Transverse colon (tissue), 4 donors: ENCODE measurements around the gene SRRM3. TPM values are rescaled to one million over a fixed set of nuclear protein-coding genes. Genes with fewer than 3 reads are reported as not detected.

ENCODE experiments used
- DNase-seq: peaks from one replicate; pipeline ENCODE4 v3.0.0-alpha.2; 2019
- H3K27ac ChIP-seq, 4 donors: fragments of 200-600 bp; sonication (generic); 2 replicates each; pipeline ENCODE4 v1.5.1; 2016 to 2018; ENCODE audit warnings: inconsistent platforms in 4 of 4
- H3K27me3 ChIP-seq: fragments of 200-600 bp; sonication (generic); 2 replicates; pipeline ENCODE4 v1.5.1; 2017; ENCODE audit warnings: inconsistent platforms
- H3K36me3 ChIP-seq, 4 donors: fragments of 200-600 bp; sonication (generic); 2 replicates each; pipeline ENCODE4 v1.5.1; 2017 to 2019; ENCODE audit warnings: inconsistent platforms in 4 of 4
- H3K4me1 ChIP-seq, 4 donors: fragments of 200-600 bp; sonication (generic); 2 replicates each; pipeline ENCODE4 v1.5.1; 2017 to 2020; ENCODE audit warnings: inconsistent platforms in 4 of 4
- H3K4me3 ChIP-seq, 4 donors: fragments of 200-600 bp; sonication (generic); 1 replicate in 1 of 4; 2 replicates in 3 of 4; pipeline versions ENCODE4 v1.5.1 to v1.6.1; 2017 to 2019; ENCODE audit warnings: inconsistent platforms in 4 of 4
- H3K9me3 ChIP-seq, 2 donors: fragments of 200-600 bp; sonication (generic); 2 replicates each; pipeline ENCODE4 v1.5.1; 2017 to 2019; ENCODE audit warnings: inconsistent platforms in 2 of 2
- CTCF ChIP-seq, 5 experiments: fragments of 200-600 bp in 3 of 5; fragments of 450-650 bp in 2 of 5; sonication (generic) in 3 of 5; IDR thresholded peaks; 1 replicate in 2 of 5; 2 replicates in 3 of 5; pipeline ENCODE4 v1.5.1; 2016 to 2017; ENCODE audit warnings: antibody characterized with exemption in 5 of 5, inconsistent platforms in 3 of 5, mild to moderate bottlenecking in 2 of 5, moderate library complexity in 1 of 5
- EP300 ChIP-seq: sonication (generic); formaldehyde crosslinking; IDR thresholded peaks from one replicate; pipeline ENCODE4 v1.6.1; 2017; ENCODE audit warnings: antibody characterized with exemption, low read depth
- POLR2A ChIP-seq: fragments of 450-650 bp; IDR thresholded peaks from one replicate; pipeline ENCODE4 v1.6.1; 2016; ENCODE audit warnings: antibody characterized with exemption, mild to moderate bottlenecking, moderate library complexity
- POLR2AphosphoS5 ChIP-seq, 3 donors: sonication (generic); formaldehyde crosslinking; IDR thresholded peaks; one replicate each; pipeline ENCODE4 v1.6.1; 2016; ENCODE audit warnings: antibody characterized with exemption in 3 of 3
- WGBS, 2 donors: methylation state at CpG; one replicate each; pipeline ENCODE4 v1.1.5; 2018; ENCODE audit warnings: low coverage in 1 of 2; 5-methylcytosine and 5-hydroxymethylcytosine counted together
- in situ Hi-C, 4 donors: fragments of 200-750 bp; cut with MboI; loops; one replicate each; pipeline versions ENCODE4 v1.15.0 to v1.15.1; 2017; ENCODE audit warnings: low sequenced_read_pairs in 3 of 4, low pct_ligation_motif_present in 1 of 4, low pct_unique_long_range_greater_than_20kb in 1 of 4
- intact Hi-C: fragments of 100-400 bp; cut with DNase I; formaldehyde crosslinking; loops from one replicate; pipeline ENCODE4 v1.15.1; 2023; ENCODE audit warnings: low total_unique reads
- total RNA-seq, 4 donors: library from RNA; depleted of rRNA; stranded (reverse); fragments of >200 nt; gene quantifications; one replicate each; pipeline ENCODE4 v1.1.0, GENCODE V29; 2016

The SRRM3 gene
- total RNA-seq, 4 donors from 2014 or later: 0.82 to 1.4 (median 1.1) TPM; not detected in 1

- Histone ChIP-seq H3K9me3 (no peaks in the 10 kb centered on the region), H3K27ac (no peak overlapping the region), H3K4me3 (no peak overlapping the region), H3K4me1 (peaks cover 0 to 7% (median 3%) of the 10 kb centered on the region in 4 donors), H3K27me3 (peaks cover 82% of the 10 kb centered on the region), H3K36me3 (no peaks in the 10 kb centered on the region)
- TF ChIP-seq CTCF (IDR thresholded peaks at IDR 0.05) (no peak), EP300 (no peak), POLR2A (no peak), POLR2AphosphoS5 (IDR thresholded peaks at IDR 0.05) (no peak)
- intact Hi-C loops: no loop called here
- in situ Hi-C loops: no loop called here
- no peak for DNase-seq
- WGBS, 2 donors: 13 to 47% methylated on average over 1 to 9 of the region's 9 CpGs
Observed at GRCh38 chr7:76231583-76231982, 29.9 kb downstream of the SRRM3 start.

- no peak for TF ChIP-seq POLR2AphosphoS5 (IDR thresholded peaks at IDR 0.05)
- no peak for TF ChIP-seq CTCF (IDR thresholded peaks at IDR 0.05)
- no peak for TF ChIP-seq POLR2A
- Histone ChIP-seq H3K27me3 (peaks cover 75% of the 10 kb centered on the region), H3K36me3 (no peaks in the 10 kb centered on the region), H3K27ac (no peak overlapping the region), H3K4me1 (peaks cover 0 to 7% (median 3%) of the 10 kb centered on the region in 4 donors), H3K4me3 (no peak overlapping the region), H3K9me3 (no peaks in the 10 kb centered on the region)
- intact Hi-C loops: no loop called here
- in situ Hi-C loops: no loop called here
- WGBS, 2 donors: 48 to 66% methylated on average over 6 to 10 of the region's 10 CpGs
- no peak for DNase-seq
Observed at GRCh38 chr7:76232698-76233097, 31.0 kb downstream of the SRRM3 start.

- in situ Hi-C loops: no loop called here
- no peaks in the 10 kb centered on the region for H3K36me3 ChIP-seq
- no peak overlapping the region for H3K27ac ChIP-seq
- H3K27me3 ChIP-seq: peaks cover 68% of the 10 kb centered on the region
- no peak for DNase-seq
- peaks cover 0 to 7% (median 3%) of the 10 kb centered on the region in 4 donors for H3K4me1 ChIP-seq
- 73 to 100% methylated on average over 1 to 5 of the region's 5 CpGs for WGBS, 2 donors
- no peaks in the 10 kb centered on the region for H3K9me3 ChIP-seq
- no peak for TF ChIP-seq POLR2AphosphoS5 (IDR thresholded peaks at IDR 0.05)
- no peak for TF ChIP-seq POLR2A
- TF ChIP-seq EP300: no peak
- no peak for TF ChIP-seq CTCF (IDR thresholded peaks at IDR 0.05)
- intact Hi-C loops: no loop called here
- no peak overlapping the region for H3K4me3 ChIP-seq
Observed at GRCh38 chr7:76233538-76234281, 32.0 kb downstream of the SRRM3 start.

GRCh38 chr7:76234282-76234584 lies 32.5 kb downstream of the SRRM3 start:
- no peaks in the 10 kb centered on the region for H3K9me3 ChIP-seq
- WGBS, 2 donors: 84% methylated on average over 4 of the region's 4 CpGs; no CpG with 5 or more reads in 1 of the 2 donors
- in situ Hi-C loops: no loop called here
- peaks cover 0 to 7% (median 3%) of the 10 kb centered on the region in 4 donors for H3K4me1 ChIP-seq
- H3K36me3 ChIP-seq: no peaks in the 10 kb centered on the region
- no peak overlapping the region for H3K4me3 ChIP-seq
- TF ChIP-seq POLR2A (no peak), EP300 (no peak), CTCF (IDR thresholded peaks at IDR 0.05) (no peak)
- H3K27me3 ChIP-seq: peaks cover 64% of the 10 kb centered on the region
- no peak overlapping the region for H3K27ac ChIP-seq
- intact Hi-C loops: no loop called here
- no peak for DNase-seq
